K562 (cell line): ENCODE data around the gene BIRC5. TPM values are rescaled to one million over a fixed set of nuclear protein-coding genes. Genes with fewer than 3 reads are reported as not detected.
A peak's percentile ranks its signal among the peaks of the same experiment; 100 is the strongest.

ENCODE experiments used
- ATAC-seq: fragments of 200-7000 bp; cut with Tn5 transposase; 3 replicates; pipeline ENCODE4 v1.9.1; 2020; ENCODE audit warnings: moderate library complexity
- BruUV-seq: library from RNA; stranded (reverse); fragments of 400-500 nt; replicated peaks from 2 replicates; lab custom pipeline; 2021; lab: Mats Ljungman, UMichigan
- CTCF ChIA-PET: fragments of 300-600 bp; formaldehyde crosslinking; extraction: SDS; loops from one replicate; lab custom pipeline; 2021; ENCODE audit warnings: low intra/inter-chr PET ratio; lab: Yijun Ruan, JAX
- POLR2A ChIA-PET: fragments of 300-600, 350-650 bp; sonication (Branson Sonifier 250); formaldehyde crosslinking; extraction: SDS; loops from one replicate; lab custom pipeline; 2021; ENCODE audit warnings: antibody characterized with exemption, inconsistent platforms; lab: Yijun Ruan, JAX
- DNase-seq, 4 experiments: peaks; one replicate each; pipeline versions ENCODE4 v3.0.0 to v3.0.0-alpha.2; 2011 to 2018; ENCODE audit warnings: low spot score in 3 of 4, mixed read lengths in 3 of 4; ENCODE audit errors: extremely low read depth in 1 of 4
- FAIRE-seq: peaks from 2 replicates; lab custom pipeline; 2011; peaks lifted over from hg19 to GRCh38; lab: Jason Lieb, UNC
- H2AFZ ChIP-seq: 2 replicates; pipeline ENCODE4 v1.6.0; 2011; ENCODE audit warnings: low read depth, low read length, control low read depth, inconsistent platforms
- H3K27ac ChIP-seq: fragments of 200-600 bp; 3 replicates; pipeline ENCODE4 v1.8.0; 2011; ENCODE audit warnings: low read depth, mild to moderate bottlenecking, control low read depth, inconsistent platforms, low read length, moderate library complexity, mixed read lengths; ENCODE audit errors: extremely low read depth
- H3K27me3 ChIP-seq, 2 experiments: fragments of 300-600 bp in 1 of 2; 2 replicates in 1 of 2; 3 replicates in 1 of 2; pipeline versions ENCODE4 v1.6.0 to v1.8.0; 2011; ENCODE audit warnings: inconsistent platforms in 2 of 2, low read length in 2 of 2, mild to moderate bottlenecking in 1 of 2, mixed read lengths in 1 of 2, moderate library complexity in 1 of 2; ENCODE audit not compliant: control insufficient read depth in 2 of 2, insufficient read depth in 2 of 2
- H3K36me3 ChIP-seq: fragments of 300-600 bp; 3 replicates; pipeline ENCODE4 v1.8.0; 2011; ENCODE audit warnings: mild to moderate bottlenecking, low read length, inconsistent platforms; ENCODE audit not compliant: control insufficient read depth, insufficient read depth
- H3K4me1 ChIP-seq, 2 experiments: fragments of 200-600 bp in 1 of 2; replicated peaks in 1 of 2; 2 replicates in 1 of 2; 3 replicates in 1 of 2; pipeline versions ENCODE4 v1.5.1 to v1.8.0; 2011; ENCODE audit warnings: inconsistent platforms in 2 of 2, low read length in 2 of 2, mild to moderate bottlenecking in 1 of 2, mixed read lengths in 1 of 2, moderate library complexity in 1 of 2; ENCODE audit not compliant: control insufficient read depth in 2 of 2, insufficient read depth in 2 of 2
- H3K4me2 ChIP-seq: 2 replicates; pipeline ENCODE4 v1.6.1; 2011; ENCODE audit warnings: low read length, control low read depth, inconsistent platforms, mixed read lengths; ENCODE audit not compliant: insufficient read depth
- H3K4me3 ChIP-seq: fragments of 200-600 bp; sonication (generic), shearing (Covaris generic); 2 replicates; pipeline ENCODE4 v1.5.1; 2016; ENCODE audit warnings: control low read depth, inconsistent platforms
- H3K79me2 ChIP-seq: fragments of 200-600 bp; 3 replicates; pipeline ENCODE4 v1.8.0; 2011; ENCODE audit warnings: low read length, inconsistent platforms; ENCODE audit not compliant: control insufficient read depth, insufficient read depth
- H3K9ac ChIP-seq, 2 experiments: 2 replicates each; pipeline versions ENCODE4 v1.6.0 to v1.6.1; 2011; ENCODE audit warnings: low read depth in 2 of 2, low read length in 2 of 2, control low read depth in 1 of 2, inconsistent platforms in 1 of 2, mild to moderate bottlenecking in 1 of 2, mixed read lengths in 1 of 2; ENCODE audit not compliant: insufficient read depth in 1 of 2
- H3K9me1 ChIP-seq: one replicate; pipeline ENCODE4 v1.6.0; 2011; ENCODE audit warnings: inconsistent platforms, mild to moderate bottlenecking, low read length, moderate library complexity; ENCODE audit not compliant: control insufficient read depth, insufficient read depth
- H3K9me3 ChIP-seq: replicated peaks from 2 replicates; pipeline ENCODE4 v1.5.1; 2011; ENCODE audit warnings: low read depth, low read length, inconsistent platforms; ENCODE audit not compliant: control insufficient read depth, insufficient read depth
- H4K20me1 ChIP-seq: replicated peaks from 2 replicates; pipeline ENCODE4 v1.6.1; 2011; ENCODE audit warnings: low read length, inconsistent platforms, mixed read lengths; ENCODE audit not compliant: control insufficient read depth, insufficient read depth
- ARHGAP35 ChIP-seq: fragments of 450-650 bp; IDR thresholded peaks from 2 replicates; pipeline ENCODE4 v1.6.1; 2018; ENCODE audit not compliant: partially characterized antibody
- ESRRB ChIP-seq: fragments of 250-450 bp; sonication (Bioruptor Pico); IDR thresholded peaks from 2 replicates; pipeline ENCODE4 v1.5.0; 2020; ENCODE audit warnings: mild to moderate bottlenecking, moderate library complexity, borderline replicate concordance
- HMG20A ChIP-seq: fragments of 450-650 bp; formaldehyde crosslinking; conservative IDR thresholded peaks from 2 replicates; pipeline ENCODE4 v1.4.0; 2020; ENCODE audit warnings: mild to moderate bottlenecking, mixed read lengths
- LEF1 ChIP-seq: fragments of 450-650 bp; IDR thresholded peaks from 2 replicates; pipeline ENCODE4 v1.6.1; 2016; ENCODE audit warnings: mild to moderate bottlenecking
- MAFG ChIP-seq: fragments of 450-650 bp; conservative IDR thresholded peaks from 2 replicates; pipeline ENCODE4 v1.6.1; 2016; ENCODE audit warnings: missing genetic modification characterization, missing compliant biosample characterization
- PHTF2 ChIP-seq: fragments of 250-450 bp; sonication (Bioruptor Pico); IDR thresholded peaks from 2 replicates; pipeline ENCODE4 v1.5.0; 2021; ENCODE audit warnings: mild to moderate bottlenecking
- POLR2B ChIP-seq: fragments of 450-650 bp; IDR thresholded peaks from 2 replicates; pipeline ENCODE4 v1.6.1; 2018; ENCODE audit warnings: low read depth; ENCODE audit not compliant: partially characterized antibody
- POLR2G ChIP-seq: fragments of 200-400 bp; formaldehyde crosslinking; IDR thresholded peaks from 2 replicates; pipeline ENCODE4 v1.6.1; 2017; ENCODE audit warnings: low read depth, mild to moderate bottlenecking, antibody characterized with exemption, low read length, moderate library complexity
- RBFOX2 ChIP-seq: fragments of 200-400 bp; formaldehyde crosslinking; IDR thresholded peaks from 2 replicates; pipeline ENCODE4 v1.6.1; 2017; ENCODE audit warnings: low read depth, mild to moderate bottlenecking, low read length, moderate library complexity
- ZNF165 ChIP-seq: fragments of 250-450 bp; sonication (Bioruptor Pico); IDR thresholded peaks from 2 replicates; pipeline ENCODE4 v1.4.0; 2020; ENCODE audit warnings: borderline replicate concordance
- ZNF184 ChIP-seq: sonication (generic); formaldehyde crosslinking; IDR thresholded peaks from 2 replicates; pipeline ENCODE4 v1.5.0; 2020; ENCODE audit warnings: missing genetic modification reagents
- ZNF668 ChIP-seq: fragments of 250-450 bp; sonication (Bioruptor Pico); IDR thresholded peaks from 2 replicates; pipeline ENCODE4 v1.8.0; 2022; ENCODE audit warnings: mild to moderate bottlenecking, inconsistent platforms
- ZNF699 ChIP-seq: fragments of 250-450 bp; sonication (Bioruptor Pico); IDR thresholded peaks from 2 replicates; pipeline ENCODE4 v1.8.0; 2021; ENCODE audit warnings: mild to moderate bottlenecking, moderate library complexity; ENCODE audit not compliant: insufficient replicate concordance
- WGBS: fragments of 100-300 bp; shearing (Covaris generic); methylation state at CpG from one replicate; pipeline ENCODE4 v1.1.6; 2016; ENCODE audit warnings: low coverage, mixed read lengths; ENCODE audit not compliant: insufficient coverage; ENCODE audit errors: missing lambda C conversion rate; 5-methylcytosine and 5-hydroxymethylcytosine counted together
- in situ Hi-C: fragments of 300-500 bp; cut with MboI; formaldehyde crosslinking; loops from 4 replicates; pipeline ENCODE4 v1.15.0; 2018; ENCODE audit warnings: inconsistent platforms, mixed read lengths
- intact Hi-C: fragments of 100-400 bp; cut with micrococcal nuclease; formaldehyde crosslinking; loops from 2 replicates; pipeline ENCODE4 v1.14.2; 2022
- polyA plus RNA-seq, 8 experiments: library from polyadenylated mRNA; depleted of rRNA in 4 of 8; stranded (reverse) in 5 of 8; unstranded in 3 of 8; fragments of >200 nt; fragmentation: Nextera tagmentation in 2 of 8; fragmentation: Illumina TruSeq in 1 of 8; extraction: Ambion mirVana in 2 of 8; extraction: Trizol in 1 of 8; gene quantifications; 2 replicates each; pipeline versions ENCODE4 v1.2.1 to v1.2.3, GENCODE V29; 2011 to 2014; ENCODE audit warnings: inconsistent platforms in 1 of 8, missing spikeins in 1 of 8
- total RNA-seq, 7 experiments: library from RNA; depleted of rRNA in 6 of 7; stranded (reverse); fragments of >200 nt in 6 of 7; fragmentation: Illumina TruSeq in 2 of 7; extraction: Trizol in 2 of 7; gene quantifications; 2 replicates each; pipeline versions ENCODE4 v1.2.1 to v1.2.3, GENCODE V29; 2011 to 2021; ENCODE audit warnings: low replicate concordance in 1 of 7

BIRC5 gene
- total and polyA plus RNA-seq, 9 of the 15 experiments (the other 6 are each of a cell fraction or from before 2014, with no cell fraction given) = 64.4 to 140 (median 101) TPM

- peak; percentile 64 for TF ChIP-seq RBFOX2
- TF ChIP-seq LEF1 = no peak
- no peak for TF ChIP-seq ZNF668 (CRISPR knock-in tag)
- no peak for TF ChIP-seq ESRRB (CRISPR knock-in tag)
- no peak for TF ChIP-seq ZNF184 (CRISPR knock-in tag)
- TF ChIP-seq ZNF165 (CRISPR knock-in tag) = no peak
- TF ChIP-seq HMG20A (CRISPR knock-in tag) = no peak
- no peak for TF ChIP-seq MAFG
- peak; percentile 48; the same call in 1 of the 2 replicates for TF ChIP-seq POLR2G
- no peak for TF ChIP-seq PHTF2 (CRISPR knock-in tag)
- no peak for TF ChIP-seq POLR2B
- TF ChIP-seq ZNF699 (CRISPR knock-in tag) = no peak
- TF ChIP-seq ARHGAP35 = no peak
- Histone ChIP-seq H3K79me2 (peaks cover 20% of the 10 kb centered on the region), H2AFZ (no peak overlapping the region), H3K9me1 (no peaks in the 10 kb centered on the region), H3K27ac (no peak overlapping the region), H3K4me1 (peaks cover 7 to 40% of the 10 kb centered on the region in 2 experiments), H3K27me3 (no peaks in the 10 kb centered on the region), H3K4me3 (no peak overlapping the region), H3K36me3 (peaks cover 95% of the 10 kb centered on the region; the same call in 2 of the 3 replicates), H3K9me3 (no peaks in the 10 kb centered on the region), H3K4me2 (no peak overlapping the region), H3K9ac (peak overlapping the region in 1 of 2 experiments; percentile 36; a peak in 1 of 4 replicates), H4K20me1 (no peaks in the 10 kb centered on the region; the same call in 1 of the 2 replicates)
- FAIRE-seq = no peak
- in situ Hi-C loops = no loop called here
- no TSS peak for BruUV-seq
- ChIA-PET POLR2A (interaction anchor here (0.8 to 1.1 kb wide), 3 partner anchors 10 to 68 kb away, joined by 3 to 4 read pairs (median 3); no protein-coding TSS in a partner anchor), CTCF (no interaction called here)
- ATAC-seq = no peak
- 95% methylated on average over 15 of the region's 17 CpGs for WGBS
- no peak for DNase-seq
- intact Hi-C loops = loop anchor here (5.0 kb wide), 1 partner anchor 37 kb away; no protein-coding TSS in a partner anchor
Observed at GRCh38 chr17:78179372-78179771, 34.7 kb upstream of the BIRC5 start.
